SK-N-SH (cell line): ENCODE measurements around the gene BSPH1. TPM values are rescaled to one million over a fixed set of nuclear protein-coding genes. Genes with fewer than 3 reads are reported as not detected.

Experiments
- CTCF ChIA-PET: fragments of 300-600, 350-600 bp; formaldehyde crosslinking; extraction: SDS; loops from one replicate; lab custom pipeline; 2021; lab: Yijun Ruan, JAX
- POLR2A ChIA-PET: fragments of 350-600 bp; sonication (Branson Sonifier 250); formaldehyde crosslinking; extraction: SDS; loops from one replicate; lab custom pipeline; 2020; ENCODE audit warnings: antibody characterized with exemption, inconsistent platforms; lab: Yijun Ruan, JAX
- DNase-seq: peaks from one replicate; pipeline ENCODE4 v3.0.0; 2012
- H2AFZ ChIP-seq: fragments of 200-600 bp; sonication (generic); 2 replicates; pipeline ENCODE4 v1.8.1; 2016; ENCODE audit warnings: antibody characterized with exemption, mild to moderate bottlenecking, low read depth
- H3F3A ChIP-seq: fragments of 200-600 bp; sonication (generic); replicated peaks from 2 replicates; pipeline ENCODE3; 2016; ENCODE audit warnings: antibody characterized with exemption, mild to moderate bottlenecking; ENCODE audit not compliant: insufficient read depth
- H3K27ac ChIP-seq, 2 experiments: fragments of 200-500 bp in 1 of 2; fragments of 200-600 bp in 1 of 2; sonication (Bioruptor generic) in 1 of 2; sonication (generic), shearing (Covaris generic) in 1 of 2; 2 replicates each; pipeline versions ENCODE4 v1.5.1 to v1.6.1; 2014 to 2016; ENCODE audit warnings: low read depth in 2 of 2, inconsistent platforms in 1 of 2, low read length in 1 of 2, mild to moderate bottlenecking in 1 of 2, mixed read lengths in 1 of 2
- H3K27me3 ChIP-seq: fragments of 200-600 bp; sonication (generic), shearing (Covaris generic); 2 replicates; pipeline ENCODE4 v1.6.1; 2016; ENCODE audit warnings: mixed run types; ENCODE audit not compliant: insufficient read depth
- H3K36me3 ChIP-seq, 2 experiments: fragments of 200-500 bp in 1 of 2; fragments of 200-600 bp in 1 of 2; sonication (Bioruptor generic) in 1 of 2; sonication (generic) in 1 of 2; replicated peaks in 1 of 2; 2 replicates each; pipeline versions ENCODE3 to v1.5.1; 2014 to 2016; ENCODE audit warnings: low read length in 1 of 2, mild to moderate bottlenecking in 1 of 2; ENCODE audit not compliant: insufficient read depth in 2 of 2, control insufficient read depth in 1 of 2
- H3K4me1 ChIP-seq, 2 experiments: fragments of 200-500 bp in 1 of 2; fragments of 200-600 bp in 1 of 2; sonication (Bioruptor generic) in 1 of 2; sonication (generic), shearing (Covaris generic) in 1 of 2; 2 replicates each; pipeline versions ENCODE4 v1.5.1 to v1.6.1; 2014 to 2016; ENCODE audit warnings: low read depth in 1 of 2, low read length in 1 of 2, mixed run types in 1 of 2; ENCODE audit not compliant: insufficient read depth in 2 of 2, control insufficient read depth in 1 of 2
- H3K4me2 ChIP-seq: fragments of 200-600 bp; sonication (generic), shearing (Covaris generic); 2 replicates; pipeline ENCODE4 v1.6.1; 2017; ENCODE audit warnings: mixed run types
- H3K4me3 ChIP-seq, 2 experiments: fragments of 200-500 bp in 1 of 2; fragments of 200-600 bp in 1 of 2; sonication (Bioruptor generic) in 1 of 2; sonication (generic), shearing (Covaris generic) in 1 of 2; 2 replicates each; pipeline versions ENCODE4 v1.5.1 to v1.8.1; 2014 to 2016; ENCODE audit warnings: low read depth in 2 of 2, inconsistent platforms in 1 of 2, low read length in 1 of 2, mild to moderate bottlenecking in 1 of 2, mixed read lengths in 1 of 2, moderate library complexity in 1 of 2
- H3K79me2 ChIP-seq: fragments of 200-600 bp; sonication (generic); 2 replicates; pipeline ENCODE4 v1.8.1; 2017; ENCODE audit warnings: mild to moderate bottlenecking; ENCODE audit not compliant: insufficient read depth
- H3K9ac ChIP-seq: fragments of 200-600 bp; sonication (generic); 2 replicates; pipeline ENCODE4 v1.6.1; 2017; ENCODE audit warnings: mixed run types
- H3K9me2 ChIP-seq: fragments of 200-600 bp; sonication (generic); 2 replicates; pipeline ENCODE4 v1.6.1; 2017; ENCODE audit warnings: mixed run types
- H3K9me3 ChIP-seq: fragments of 200-600 bp; sonication (generic); 2 replicates; pipeline ENCODE4 v1.6.1; 2017; ENCODE audit warnings: mixed run types, mild to moderate bottlenecking, moderate library complexity
- H4K20me1 ChIP-seq: fragments of 200-600 bp; sonication (generic); 2 replicates; pipeline ENCODE4 v1.6.1; 2017; ENCODE audit warnings: mild to moderate bottlenecking, mixed run types; ENCODE audit not compliant: insufficient read depth
- CHD2 ChIP-seq: fragments of 150-350 bp; IDR thresholded peaks from 2 replicates; pipeline ENCODE4 v1.6.1; 2018; ENCODE audit warnings: low read length; ENCODE audit not compliant: partially characterized antibody
- ELF1 ChIP-seq: IDR thresholded peaks from 2 replicates; pipeline ENCODE4 v1.4.0; 2012
- FOSL2 ChIP-seq: IDR thresholded peaks from 2 replicates; pipeline ENCODE4 v1.4.0; 2012; ENCODE audit warnings: low read depth, mild to moderate bottlenecking, moderate library complexity, borderline replicate concordance
- FOXJ3 ChIP-seq: sonication (generic); formaldehyde crosslinking; IDR thresholded peaks from 2 replicates; pipeline ENCODE4 v1.5.1; 2020; ENCODE audit warnings: mild to moderate bottlenecking, missing genetic modification reagents
- FOXM1 ChIP-seq: IDR thresholded peaks from 2 replicates; pipeline ENCODE4 v1.4.0; 2012; ENCODE audit warnings: low read depth, mild to moderate bottlenecking
- GATA2 ChIP-seq: sonication (generic); formaldehyde crosslinking; IDR thresholded peaks from 2 replicates; pipeline ENCODE4 v1.5.0; 2020; ENCODE audit warnings: mild to moderate bottlenecking, missing genetic modification reagents
- JUND ChIP-seq: IDR thresholded peaks from 2 replicates; pipeline ENCODE4 v1.4.0; 2012
- MXI1 ChIP-seq: IDR thresholded peaks from 2 replicates; pipeline ENCODE4 v1.6.1; 2012; ENCODE audit warnings: mild to moderate bottlenecking, low read depth, low read length, improper control_type of control experiment
- NRF1 ChIP-seq: IDR thresholded peaks from 2 replicates; pipeline ENCODE4 v1.6.1; 2012; ENCODE audit warnings: low read depth, mild to moderate bottlenecking, low read length
- RAD21 ChIP-seq: IDR thresholded peaks from 2 replicates; pipeline ENCODE4 v1.6.1; 2012; ENCODE audit warnings: mild to moderate bottlenecking, low read length
- REST ChIP-seq: IDR thresholded peaks from 2 replicates; pipeline ENCODE4 v1.6.1; 2012; ENCODE audit warnings: mild to moderate bottlenecking, low read depth, low read length, moderate library complexity
- RXRA ChIP-seq: IDR thresholded peaks from 2 replicates; pipeline ENCODE4 v1.4.0; 2012; ENCODE audit warnings: low read depth, mild to moderate bottlenecking, borderline replicate concordance
- TAF1 ChIP-seq: IDR thresholded peaks from 2 replicates; pipeline ENCODE4 v1.6.1; 2012; ENCODE audit warnings: low read depth, mild to moderate bottlenecking, low read length, moderate library complexity, borderline replicate concordance
- TEAD4 ChIP-seq: IDR thresholded peaks from 2 replicates; pipeline ENCODE4 v1.4.0; 2012; ENCODE audit warnings: mild to moderate bottlenecking, borderline replicate concordance; ENCODE audit not compliant: insufficient read depth
- WGBS: methylation state at CpG from one replicate; pipeline ENCODE4 v1.1.6; 2017; ENCODE audit warnings: low lambda C conversion rate; 5-methylcytosine and 5-hydroxymethylcytosine counted together
- polyA plus RNA-seq, 3 experiments: library from polyadenylated mRNA; depleted of rRNA; stranded (reverse); fragments of >200 nt; gene quantifications; 2 replicates each; pipeline ENCODE4 v1.2.3, GENCODE V29; 2012

Gene BSPH1
- polyA plus RNA-seq, 1 of the 3 experiments (the other 2 are of a cell fraction) = not detected

GRCh38 chr19:48025480-48025879 is 33.5 kb upstream of the BSPH1 start:
- no peak overlapping the region for H3K4me3 ChIP-seq
- H2AFZ ChIP-seq = no peak overlapping the region
- no peaks in the 10 kb centered on the region for H3K79me2 ChIP-seq
- H3K9ac ChIP-seq = no peak overlapping the region
- H3K4me2 ChIP-seq = no peak overlapping the region
- no peaks in the 10 kb centered on the region for H3K36me3 ChIP-seq
- DNase-seq = no peak
- WGBS = 3% methylated on average over 3 of the region's 3 CpGs
- CTCF ChIA-PET = no interaction called here
- H3K9me2 ChIP-seq = no peaks in the 10 kb centered on the region
- no peaks in the 10 kb centered on the region for H3F3A ChIP-seq
- no peak overlapping the region for H3K27ac ChIP-seq
- H4K20me1 ChIP-seq = no peaks in the 10 kb centered on the region
- H3K4me1 ChIP-seq = no peaks in the 10 kb centered on the region
- no peaks in the 10 kb centered on the region for H3K9me3 ChIP-seq
- TF ChIP-seq GATA2 (CRISPR knock-in tag) = no peak
- no peak for TF ChIP-seq REST
- TF ChIP-seq FOXM1 = no peak
- TF ChIP-seq TEAD4 = no peak
- TF ChIP-seq FOSL2 = no peak
- no peak for TF ChIP-seq MXI1
- no peak for TF ChIP-seq JUND
- TF ChIP-seq RAD21 = no peak
- no peak for TF ChIP-seq RXRA
- TF ChIP-seq ELF1 = no peak
- no peak for TF ChIP-seq FOXJ3
- no peak for TF ChIP-seq CHD2
- no peak for TF ChIP-seq TAF1
- peaks cover 52% of the 10 kb centered on the region for H3K27me3 ChIP-seq
- POLR2A ChIA-PET = no interaction called here

- TF ChIP-seq TAF1 (no peak), FOXM1 (no peak), NRF1 (no peak)
- no peak for DNase-seq
- Histone ChIP-seq H3K9ac (no peak overlapping the region), H3K27ac (no peak overlapping the region), H3K4me2 (no peak overlapping the region), H3K36me3 (no peaks in the 10 kb centered on the region), H3K27me3 (peaks cover 54% of the 10 kb centered on the region), H2AFZ (no peak overlapping the region), H3K9me2 (no peaks in the 10 kb centered on the region), H4K20me1 (no peaks in the 10 kb centered on the region), H3K4me3 (no peak overlapping the region), H3F3A (no peaks in the 10 kb centered on the region), H3K4me1 (no peaks in the 10 kb centered on the region), H3K9me3 (no peaks in the 10 kb centered on the region), H3K79me2 (no peaks in the 10 kb centered on the region)
- 3% methylated on average over 3 of the region's 3 CpGs for WGBS
- ChIA-PET POLR2A (no interaction called here), CTCF (interaction anchor here (1.5 kb wide), 1 partner anchor 60 kb away, joined by 3 read pairs; no protein-coding TSS in a partner anchor)
These were observed 31.5 kb upstream of the BSPH1 start for GRCh38 chr19:48023518-48023917.
